ENCODE data around the gene LRRC55. TPM values are rescaled to one million over a fixed set of nuclear protein-coding genes. Genes with fewer than 3 reads are reported as not detected.

LRRC55 gene
- total and polyA plus RNA-seq, 2 experiments from 2014 or later, result 0.21 TPM; not detected in 1

DNA sequence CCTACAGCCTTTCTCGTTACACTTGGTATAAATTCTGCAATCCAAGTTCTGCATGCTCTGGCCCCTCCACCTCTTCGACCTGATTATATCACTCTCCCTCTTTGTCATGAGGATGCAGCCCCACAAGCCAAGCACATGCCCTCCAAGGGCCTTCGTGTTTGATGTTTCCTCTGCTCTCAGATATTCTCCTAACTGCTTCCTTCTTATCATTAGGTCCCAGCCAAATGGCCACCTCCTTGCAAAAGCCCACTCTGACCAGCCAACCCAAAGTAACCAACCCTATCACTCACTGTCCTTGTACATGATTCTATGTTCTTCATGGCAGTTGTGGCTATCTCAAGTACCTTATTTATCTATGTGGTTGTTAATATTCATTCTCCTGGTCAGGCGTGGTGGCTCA is 38.3 kb upstream of the LRRC55 start:
- DNase-seq (ENCODE audit: low read depth in 1 of 2, low spot score in 1 of 2), result no peak
- no peak overlapping the region for H3K4me3 ChIP-seq
- peaks cover 18% of the 10 kb centered on the region for H3K4me1 ChIP-seq (ENCODE audit: low read depth)
- no peak overlapping the region for H3K27ac ChIP-seq
- H3K27me3 ChIP-seq, result no peaks in the 10 kb centered on the region
- H3K9me3 ChIP-seq (ENCODE audit: low read depth), result no peaks in the 10 kb centered on the region
- TF ChIP-seq, protein P1, sequence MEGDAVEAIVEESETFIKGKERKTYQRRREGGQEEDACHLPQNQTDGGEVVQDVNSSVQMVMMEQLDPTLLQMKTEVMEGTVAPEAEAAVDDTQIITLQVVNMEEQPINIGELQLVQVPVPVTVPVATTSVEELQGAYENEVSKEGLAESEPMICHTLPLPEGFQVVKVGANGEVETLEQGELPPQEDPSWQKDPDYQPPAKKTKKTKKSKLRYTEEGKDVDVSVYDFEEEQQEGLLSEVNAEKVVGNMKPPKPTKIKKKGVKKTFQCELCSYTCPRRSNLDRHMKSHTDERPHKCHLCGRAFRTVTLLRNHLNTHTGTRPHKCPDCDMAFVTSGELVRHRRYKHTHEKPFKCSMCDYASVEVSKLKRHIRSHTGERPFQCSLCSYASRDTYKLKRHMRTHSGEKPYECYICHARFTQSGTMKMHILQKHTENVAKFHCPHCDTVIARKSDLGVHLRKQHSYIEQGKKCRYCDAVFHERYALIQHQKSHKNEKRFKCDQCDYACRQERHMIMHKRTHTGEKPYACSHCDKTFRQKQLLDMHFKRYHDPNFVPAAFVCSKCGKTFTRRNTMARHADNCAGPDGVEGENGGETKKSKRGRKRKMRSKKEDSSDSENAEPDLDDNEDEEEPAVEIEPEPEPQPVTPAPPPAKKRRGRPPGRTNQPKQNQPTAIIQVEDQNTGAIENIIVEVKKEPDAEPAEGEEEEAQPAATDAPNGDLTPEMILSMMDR (IDR thresholded peaks at IDR 0.05; ENCODE audit: low read depth, low read length), result no peak
- no peaks in the 10 kb centered on the region for H3K36me3 ChIP-seq

DNA sequence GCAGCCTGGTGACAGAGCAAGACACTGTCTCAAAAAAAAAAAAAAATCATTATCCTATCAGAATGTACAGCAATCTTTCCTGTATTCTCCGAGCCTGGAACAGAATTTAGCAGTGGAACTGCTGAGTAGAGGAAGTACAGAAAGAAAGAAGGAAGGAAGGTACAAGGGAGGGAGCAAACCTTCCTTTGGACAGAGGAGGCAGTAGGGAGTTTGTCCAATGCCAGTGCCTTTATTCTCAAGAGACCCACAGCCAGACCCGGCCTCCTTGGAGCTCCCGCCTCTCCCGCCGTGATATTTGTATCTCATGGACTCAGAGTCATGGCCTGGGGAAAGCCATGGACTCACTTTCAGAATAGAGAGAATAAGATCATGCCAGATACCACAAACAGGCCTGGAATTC is 37.7 kb upstream of the LRRC55 start:
- H3K36me3 ChIP-seq, result no peaks in the 10 kb centered on the region
- H3K27me3 ChIP-seq, result no peaks in the 10 kb centered on the region
- H3K27ac ChIP-seq, result peak overlapping the region; percentile 73
- peaks cover 25% of the 10 kb centered on the region for H3K4me1 ChIP-seq (ENCODE audit: low read depth)
- H3K9me3 ChIP-seq (ENCODE audit: low read depth), result no peaks in the 10 kb centered on the region
- no peak for DNase-seq (ENCODE audit: low read depth in 1 of 2, low spot score in 1 of 2)
- no peak overlapping the region for H3K4me3 ChIP-seq
- TF ChIP-seq, protein P1 (IDR thresholded peaks at IDR 0.05; ENCODE audit: low read depth, low read length), result no peak

DNA sequence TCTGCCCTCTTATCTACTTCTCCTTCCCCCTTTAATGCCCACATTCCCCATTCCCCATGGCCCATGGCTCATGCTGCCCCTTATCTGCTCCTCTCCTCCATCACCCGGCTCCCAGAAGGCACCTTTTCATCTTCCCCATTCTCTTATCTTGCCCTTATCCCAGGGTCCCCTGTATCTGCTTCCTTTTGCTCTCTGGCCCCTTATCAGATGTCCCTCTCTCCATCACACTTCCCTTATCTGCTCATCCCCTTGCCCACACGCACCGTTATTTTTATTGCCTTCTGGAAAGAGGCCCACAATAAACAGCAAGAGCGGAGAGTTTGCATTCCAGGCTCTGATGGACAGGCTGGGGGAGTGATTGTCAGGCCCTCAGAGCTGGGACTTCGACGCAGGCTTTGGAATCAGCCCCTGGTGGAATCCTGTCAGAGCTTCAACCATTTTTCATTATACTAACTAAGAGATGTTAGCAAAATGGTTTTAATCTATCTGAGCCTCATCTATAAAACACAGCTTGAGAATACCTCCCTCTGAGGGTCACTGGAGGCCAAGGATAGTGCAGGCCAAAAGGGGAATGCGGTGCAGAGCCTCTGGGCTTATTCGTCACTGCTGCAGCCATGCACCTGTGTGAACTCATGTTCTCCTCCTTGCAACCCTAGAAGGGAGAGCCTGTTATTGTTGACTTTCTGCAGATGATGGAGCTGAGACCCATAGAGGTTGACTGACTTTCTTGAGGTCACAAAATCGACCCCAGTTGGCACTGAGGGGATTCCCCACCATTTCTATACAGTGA is 37.0 kb upstream of the LRRC55 start:
- H3K9me3 ChIP-seq (ENCODE audit: low read depth), result no peaks in the 10 kb centered on the region
- no peaks in the 10 kb centered on the region for H3K27me3 ChIP-seq
- H3K4me3 ChIP-seq, result no peak overlapping the region
- peaks cover 25% of the 10 kb centered on the region for H3K4me1 ChIP-seq (ENCODE audit: low read depth)
- H3K27ac ChIP-seq, result peak overlapping the region; percentile 73
- TF ChIP-seq, protein P1 (IDR thresholded peaks at IDR 0.05; ENCODE audit: low read depth, low read length), result no peak
- DNase-seq (ENCODE audit: low read depth in 1 of 2, low spot score in 1 of 2), result no peak
- no peaks in the 10 kb centered on the region for H3K36me3 ChIP-seq

DNA sequence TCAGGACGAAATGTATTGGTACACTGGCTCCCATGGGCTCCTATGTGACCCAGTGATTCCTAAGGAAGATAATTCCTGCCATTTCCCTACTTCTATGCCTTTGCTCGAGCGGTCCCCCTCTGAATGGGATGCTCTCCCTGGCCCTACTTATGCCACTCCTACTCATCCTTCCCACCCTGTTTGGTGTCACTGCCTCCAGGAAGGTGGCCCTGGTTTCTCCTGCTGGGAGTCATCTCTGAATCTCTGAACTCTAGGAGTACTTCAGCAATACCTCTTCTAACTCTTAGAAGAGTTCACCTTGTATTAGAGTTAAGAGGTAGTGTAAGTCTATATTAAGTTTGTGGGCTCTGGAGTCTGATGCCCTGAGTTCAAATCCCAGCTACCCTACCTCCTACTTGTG is 35.5 kb upstream of the LRRC55 start:
- Histone ChIP-seq H3K27ac (no peak overlapping the region), H3K4me1 (ENCODE audit: low read depth) (peaks cover 36% of the 10 kb centered on the region), H3K36me3 (no peaks in the 10 kb centered on the region), H3K9me3 (ENCODE audit: low read depth) (no peaks in the 10 kb centered on the region), H3K27me3 (no peaks in the 10 kb centered on the region), H3K4me3 (no peak overlapping the region)
- TF ChIP-seq, protein P1 (IDR thresholded peaks at IDR 0.05; ENCODE audit: low read depth, low read length), result no peak
- no peak for DNase-seq (ENCODE audit: low read depth in 1 of 2, low spot score in 1 of 2)

DNA sequence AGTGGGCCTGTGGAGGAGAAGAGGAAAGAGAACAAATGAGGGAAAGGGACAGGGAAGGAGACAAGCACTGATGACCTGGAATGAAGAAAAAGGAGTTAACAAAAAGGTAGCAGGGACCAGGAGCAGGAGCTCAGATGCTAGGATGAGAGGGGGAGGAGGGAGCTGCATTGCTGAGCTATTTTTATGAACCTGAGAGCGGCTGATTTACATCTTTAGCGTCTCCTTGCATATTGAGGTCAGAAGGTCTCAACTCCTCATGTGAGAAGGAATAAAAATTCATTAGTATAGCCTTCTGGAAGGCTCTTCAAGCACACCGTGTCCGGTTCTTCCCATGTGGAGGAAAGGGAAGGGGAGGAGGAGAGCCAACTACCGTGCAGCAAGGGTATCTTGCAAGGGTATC is 33.1 kb upstream of the LRRC55 start:
- Histone ChIP-seq H3K36me3 (no peaks in the 10 kb centered on the region), H3K9me3 (ENCODE audit: low read depth) (no peaks in the 10 kb centered on the region), H3K4me1 (ENCODE audit: low read depth) (peaks cover 48% of the 10 kb centered on the region), H3K27ac (peak overlapping the region; percentile 46), H3K27me3 (no peaks in the 10 kb centered on the region), H3K4me3 (no peak overlapping the region)
- TF ChIP-seq, protein P1 (IDR thresholded peaks at IDR 0.05; ENCODE audit: low read depth, low read length), result no peak
- peak in 1 of 2 donors; percentile 29 for DNase-seq (ENCODE audit: low read depth in 1 of 2, low spot score in 1 of 2)
